HG03457 (cell line): Measurements from ENCODE around the gene SHROOM2.

Source experiments
- ATAC-seq: cut with Tn5 transposase; IDR thresholded peaks from one replicate; pipeline ENCODE4 v1.9.1; 2021; ENCODE audit warnings: moderate number of reproducible peaks; ENCODE audit not compliant: unreplicated experiment

SHROOM2 gene

DNA sequence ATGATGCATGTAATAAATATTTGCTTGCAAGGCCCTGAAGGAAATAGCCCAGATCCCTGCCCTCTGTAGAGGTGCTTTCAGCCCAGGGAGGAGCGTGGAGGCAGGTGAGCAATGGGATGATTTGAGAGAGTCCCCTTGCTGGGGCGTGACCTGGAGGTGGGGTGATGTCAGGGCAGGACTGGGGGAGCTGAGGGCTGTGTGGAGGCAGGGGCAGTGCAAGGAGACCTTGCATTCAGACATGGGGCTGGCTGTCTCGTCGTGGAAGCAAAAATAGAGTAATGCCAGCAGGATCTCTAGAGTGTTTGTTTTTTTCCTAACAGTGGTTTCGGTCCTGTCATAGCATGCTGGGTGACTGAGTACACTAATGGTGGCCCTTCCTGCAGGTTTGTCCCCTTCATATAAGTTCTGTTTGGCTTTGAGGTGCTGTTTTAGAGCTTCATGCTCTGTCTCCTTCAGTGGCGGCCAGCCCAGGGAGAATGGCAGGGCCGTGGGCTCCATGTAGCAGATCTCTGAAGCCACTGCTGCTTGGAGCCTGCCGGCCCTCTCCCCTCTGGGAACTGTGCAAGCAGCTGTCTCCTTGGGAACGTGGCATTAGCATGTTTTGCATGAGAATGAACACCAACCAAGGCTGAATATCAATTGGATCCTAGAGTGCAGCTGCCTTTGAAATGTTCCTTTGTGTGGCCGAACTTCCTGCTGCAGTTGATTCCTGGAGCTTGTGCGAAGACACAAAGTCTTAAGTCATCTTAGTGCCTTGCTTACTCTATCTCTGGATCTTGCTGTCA is 141.7 kb downstream of the SHROOM2 start:
- ATAC-seq, result no peak

DNA sequence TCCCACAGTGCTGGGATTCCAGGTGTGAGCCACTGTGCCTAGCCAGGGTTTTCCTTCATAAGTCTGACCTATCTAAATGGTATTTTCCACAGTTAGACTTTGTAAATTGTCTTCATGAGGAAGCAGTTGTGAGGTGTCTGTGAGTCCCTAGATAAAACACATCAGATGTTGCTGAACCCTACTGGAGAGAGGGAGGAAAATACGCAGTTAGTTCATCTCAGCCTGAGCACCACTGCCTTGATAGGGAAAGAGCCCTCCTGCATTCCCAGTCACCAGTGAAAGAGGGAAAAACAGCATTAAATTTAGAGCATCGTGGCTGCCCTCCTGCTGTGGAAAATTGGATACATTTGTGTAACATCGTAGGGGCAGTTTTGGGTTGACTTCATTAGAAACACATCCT is 149.2 kb downstream of the SHROOM2 start:
- ATAC-seq, result no peak

- no peak for ATAC-seq
Observed at GRCh38 chrX:9937761-9938160, 151.5 kb downstream of the SHROOM2 start.

GRCh38 chrX:9938516-9938915 is 152.3 kb downstream of the SHROOM2 start:
- no peak for ATAC-seq

DNA sequence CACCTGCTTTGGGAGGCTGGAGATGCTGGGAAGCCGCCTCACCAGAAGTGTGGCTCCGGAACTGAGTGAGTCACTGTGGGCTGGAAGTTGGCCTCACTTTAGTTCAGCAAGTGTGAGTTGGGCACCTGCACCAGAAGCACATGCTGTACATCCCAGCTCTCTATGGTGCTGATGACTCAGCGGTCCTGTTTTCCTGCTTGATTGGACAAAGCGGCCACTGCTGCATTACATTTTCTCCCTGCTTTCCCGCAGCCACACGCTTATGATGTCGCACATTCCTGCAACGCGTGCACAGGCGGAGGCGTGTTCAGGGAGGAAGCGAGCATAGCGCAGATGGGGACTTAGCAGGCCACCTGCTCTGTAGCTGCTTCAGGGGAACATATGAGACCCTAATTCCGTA is 154.2 kb downstream of the SHROOM2 start:
- no peak for ATAC-seq

DNA sequence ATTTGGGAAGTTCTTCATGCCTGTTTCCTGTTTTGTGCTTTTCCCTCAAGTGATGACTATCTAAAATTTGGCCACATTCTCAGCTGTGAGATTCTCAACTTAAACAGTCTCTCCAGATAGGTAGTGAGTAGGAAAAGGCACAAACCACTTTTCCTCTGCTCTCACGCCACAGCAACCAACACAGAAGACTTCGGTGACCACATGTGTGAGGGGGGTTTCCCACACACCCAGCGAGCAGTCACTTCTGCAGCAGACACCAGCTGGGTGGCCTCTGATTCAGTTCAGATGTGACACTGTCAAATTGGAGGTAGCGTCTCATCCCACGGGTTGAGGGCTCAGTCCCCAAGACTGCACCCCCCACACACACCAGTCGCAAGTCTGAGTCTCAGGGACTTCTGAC is 155.9 kb downstream of the SHROOM2 start:
- ATAC-seq, result peak; percentile 86

DNA sequence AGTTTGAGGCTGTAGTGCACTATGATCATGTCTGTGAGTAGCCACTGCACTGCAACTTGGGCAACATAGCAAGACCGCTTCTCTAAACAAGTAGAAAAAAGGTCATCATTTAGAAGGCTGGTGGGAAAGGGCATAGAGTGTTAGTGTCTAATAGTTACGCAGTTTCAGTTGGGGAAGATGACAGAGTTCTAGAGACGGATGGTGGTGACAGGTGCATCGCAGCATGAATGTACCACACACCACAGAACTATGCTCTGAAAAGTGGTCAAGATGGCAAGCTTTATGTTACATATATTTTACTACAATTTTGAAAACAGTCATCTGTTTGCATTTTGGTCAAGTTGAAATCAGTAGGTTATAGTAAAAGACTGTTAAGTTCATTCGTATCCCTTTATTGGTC is 157.2 kb downstream of the SHROOM2 start:
- ATAC-seq, result no peak

- ATAC-seq, result no peak
Observed at GRCh38 chrX:9947131-9947794, 161.0 kb downstream of the SHROOM2 start.

GRCh38 chrX:9948406-9948805 is 162.2 kb downstream of the SHROOM2 start:
- ATAC-seq, result no peak

GRCh38 chrX:9952300-9952699 is 166.1 kb downstream of the SHROOM2 start:
- ATAC-seq, result no peak

DNA sequence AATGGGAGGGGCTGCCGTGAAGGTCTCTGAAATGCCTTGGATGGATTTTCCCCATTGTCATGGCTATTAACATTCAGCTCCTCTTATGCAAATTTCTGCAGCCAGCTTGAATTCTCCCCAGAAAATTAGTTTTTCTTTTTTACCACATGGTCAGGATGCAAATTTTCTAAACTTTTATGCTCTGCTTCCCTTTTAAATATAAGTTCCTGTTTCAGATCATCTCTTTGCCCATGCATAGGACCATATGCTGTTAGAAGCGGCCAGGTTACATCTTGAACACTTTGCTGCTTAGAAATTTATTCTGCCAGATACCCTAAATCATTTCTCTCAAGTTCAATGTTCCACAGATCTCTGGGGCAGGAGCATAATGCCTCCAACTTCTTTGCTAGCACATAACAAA is 167.2 kb downstream of the SHROOM2 start:
- no peak for ATAC-seq

DNA sequence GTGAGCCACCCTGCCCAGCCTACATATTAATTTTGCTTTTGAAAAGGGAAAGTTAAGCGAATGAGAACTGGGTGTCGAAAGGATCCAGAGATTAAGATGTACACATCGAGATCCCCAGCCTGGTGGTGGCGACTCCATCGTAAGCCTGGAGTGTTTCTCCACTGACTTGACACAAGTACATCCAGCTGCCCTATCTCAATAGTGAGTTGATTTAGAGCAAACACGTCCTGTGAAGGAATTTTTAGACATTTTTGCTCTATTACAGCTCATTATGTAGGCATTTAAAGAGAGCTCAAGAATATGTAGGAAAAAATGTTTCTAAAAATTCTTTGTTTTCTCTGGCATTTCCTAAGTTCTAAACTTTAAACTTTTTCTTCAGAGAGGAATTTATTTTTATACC is 169.3 kb downstream of the SHROOM2 start:
- no peak for ATAC-seq

DNA sequence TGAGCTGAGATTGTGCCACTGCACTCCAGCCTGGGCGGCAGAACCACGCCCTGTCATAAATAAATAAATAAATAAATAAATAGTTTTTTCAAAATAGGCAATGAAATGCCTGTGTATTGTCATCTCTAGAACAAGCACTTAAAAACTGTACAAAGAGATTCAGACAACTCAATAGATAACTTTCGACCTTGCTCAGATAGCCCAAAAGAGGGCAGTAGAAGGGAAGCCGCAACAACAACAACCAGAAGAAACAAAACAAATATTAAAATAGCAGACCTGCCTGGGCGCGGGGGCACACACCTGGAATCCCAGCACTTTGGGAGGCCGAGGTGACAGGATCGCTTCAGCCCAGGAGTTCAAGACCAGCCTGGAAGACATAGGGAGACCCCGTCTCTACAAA is 171.5 kb downstream of the SHROOM2 start:
- no peak for ATAC-seq

DNA sequence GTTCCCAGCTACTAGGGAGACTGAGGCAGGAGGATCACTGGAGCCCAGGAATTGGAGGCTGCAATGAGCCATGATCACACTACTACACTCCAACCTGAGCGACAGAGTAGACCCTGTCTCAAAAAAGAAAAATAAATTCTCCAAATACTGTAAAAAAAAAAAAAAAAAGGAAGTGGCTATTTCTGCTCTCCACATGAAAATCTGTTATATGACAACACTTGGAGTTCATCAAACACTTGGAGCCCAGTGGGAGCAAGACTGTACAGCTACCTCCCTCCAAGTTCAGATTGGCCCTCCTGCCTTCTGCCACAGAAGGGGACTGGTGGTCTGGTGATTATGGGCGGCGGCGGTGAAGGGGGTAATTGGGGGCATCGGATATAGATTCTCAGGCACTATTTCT is 172.0 kb downstream of the SHROOM2 start:
- ATAC-seq, result no peak

DNA sequence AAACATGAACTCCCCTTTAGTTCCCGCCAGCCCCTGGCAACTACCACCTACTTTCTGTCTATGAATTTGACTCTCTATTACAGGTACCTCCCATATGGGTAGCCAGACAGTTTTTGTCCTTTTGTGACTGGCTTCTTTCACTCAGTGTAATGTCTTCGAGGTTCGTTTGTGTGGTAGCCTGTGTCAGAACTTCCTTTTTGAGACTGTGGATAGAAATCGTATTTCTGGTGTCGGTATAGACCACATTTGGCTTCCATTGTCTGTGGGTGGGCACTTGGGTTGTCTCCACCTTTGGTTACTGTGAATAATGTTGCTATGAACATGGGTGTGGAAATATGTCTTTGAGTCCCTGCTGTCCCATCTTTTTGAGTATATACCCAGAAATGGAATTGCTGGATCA is 175.5 kb downstream of the SHROOM2 start:
- ATAC-seq, result no peak

- no peak for ATAC-seq
Observed at GRCh38 chrX:9966775-9967408, 180.7 kb downstream of the SHROOM2 start, which contains the start of gene CLDN34. CLDN34 (plus strand) TSS chrX:9967358; CDS start chrX:9967358, 0 bp downstream.

GRCh38 chrX:9977635-9978034 is 191.4 kb downstream of the SHROOM2 start:
- ATAC-seq, result no peak

- no peak for ATAC-seq
Observed at GRCh38 chrX:9980401-9980800, 194.2 kb downstream of the SHROOM2 start.

GRCh38 chrX:9980927-9981326 is 194.7 kb downstream of the SHROOM2 start:
- ATAC-seq, result no peak

DNA sequence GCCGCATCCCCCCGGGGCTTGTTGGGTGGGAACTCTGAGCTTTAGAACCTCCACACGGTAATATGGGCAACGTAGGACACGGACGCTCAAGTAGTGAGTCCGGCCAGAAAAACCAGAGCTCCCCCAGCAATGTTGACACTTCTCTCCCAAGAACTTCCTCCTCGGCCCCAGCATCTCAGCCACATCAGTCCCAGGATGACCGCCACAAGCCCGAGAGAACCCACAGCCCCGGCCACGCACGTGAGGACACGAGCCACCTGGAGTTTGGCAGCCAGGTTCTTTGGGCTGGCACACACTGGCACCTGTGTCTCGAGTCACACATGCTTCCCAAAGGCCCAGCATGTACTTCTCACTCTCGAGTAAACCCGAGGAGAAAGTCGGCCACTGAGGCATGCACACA is 197.2 kb downstream of the SHROOM2 start:
- ATAC-seq, result no peak

DNA sequence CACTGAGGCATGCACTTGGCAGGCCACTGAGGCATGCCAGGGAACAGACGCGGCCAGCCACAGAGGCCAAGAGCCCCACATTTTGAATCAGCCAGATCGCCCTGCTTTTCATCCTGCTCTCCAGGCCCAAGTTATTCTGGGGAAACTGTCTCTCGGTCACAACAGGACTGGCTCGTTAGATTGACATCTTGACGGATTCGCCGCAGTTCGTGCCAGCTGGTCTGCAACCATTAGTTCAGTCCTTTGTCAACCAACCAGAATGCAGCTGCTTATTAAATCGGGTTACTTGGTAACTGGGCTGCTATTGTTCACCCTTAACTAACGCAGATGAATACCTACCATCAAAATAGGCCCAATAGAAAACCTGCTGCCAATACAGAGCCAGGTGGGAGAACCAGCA is 197.6 kb downstream of the SHROOM2 start:
- ATAC-seq, result no peak

GRCh38 chrX:9988762-9989161 is 202.5 kb downstream of the SHROOM2 start:
- no peak for ATAC-seq
